AG09309 (cell line): ENCODE data around the gene FYN.

Experiments used
- DNase-seq: peaks from one replicate; pipeline ENCODE4 v3.0.0-alpha.2; 2010; ENCODE audit warnings: low read depth
- H3K4me3 ChIP-seq: 2 replicates; pipeline ENCODE4 v1.5.1; 2011; ENCODE audit warnings: mild to moderate bottlenecking, low read depth, low read length, moderate library complexity; ENCODE audit not compliant: control insufficient read depth
- TF ChIP-seq, protein P1 (sequence below): IDR thresholded peaks from 2 replicates; pipeline ENCODE4 v1.5.1; 2011; ENCODE audit warnings: mild to moderate bottlenecking, low read depth, low read length, inconsistent platforms; ENCODE audit not compliant: insufficient read depth, control insufficient read depth; ENCODE audit errors: missing control alignments

FYN gene

GRCh38 chr6:111865049-111865585 is 8.1 kb downstream of the FYN start:
- no peak for DNase-seq
- H3K4me3 ChIP-seq, result no peak overlapping the region
- TF ChIP-seq, protein P1, sequence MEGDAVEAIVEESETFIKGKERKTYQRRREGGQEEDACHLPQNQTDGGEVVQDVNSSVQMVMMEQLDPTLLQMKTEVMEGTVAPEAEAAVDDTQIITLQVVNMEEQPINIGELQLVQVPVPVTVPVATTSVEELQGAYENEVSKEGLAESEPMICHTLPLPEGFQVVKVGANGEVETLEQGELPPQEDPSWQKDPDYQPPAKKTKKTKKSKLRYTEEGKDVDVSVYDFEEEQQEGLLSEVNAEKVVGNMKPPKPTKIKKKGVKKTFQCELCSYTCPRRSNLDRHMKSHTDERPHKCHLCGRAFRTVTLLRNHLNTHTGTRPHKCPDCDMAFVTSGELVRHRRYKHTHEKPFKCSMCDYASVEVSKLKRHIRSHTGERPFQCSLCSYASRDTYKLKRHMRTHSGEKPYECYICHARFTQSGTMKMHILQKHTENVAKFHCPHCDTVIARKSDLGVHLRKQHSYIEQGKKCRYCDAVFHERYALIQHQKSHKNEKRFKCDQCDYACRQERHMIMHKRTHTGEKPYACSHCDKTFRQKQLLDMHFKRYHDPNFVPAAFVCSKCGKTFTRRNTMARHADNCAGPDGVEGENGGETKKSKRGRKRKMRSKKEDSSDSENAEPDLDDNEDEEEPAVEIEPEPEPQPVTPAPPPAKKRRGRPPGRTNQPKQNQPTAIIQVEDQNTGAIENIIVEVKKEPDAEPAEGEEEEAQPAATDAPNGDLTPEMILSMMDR, result no peak

- TF ChIP-seq, protein P1, result no peak
- no peak for DNase-seq
- no peak overlapping the region for H3K4me3 ChIP-seq
Measured at GRCh38 chr6:111864138-111865048, 8.9 kb downstream of the FYN start.

DNA sequence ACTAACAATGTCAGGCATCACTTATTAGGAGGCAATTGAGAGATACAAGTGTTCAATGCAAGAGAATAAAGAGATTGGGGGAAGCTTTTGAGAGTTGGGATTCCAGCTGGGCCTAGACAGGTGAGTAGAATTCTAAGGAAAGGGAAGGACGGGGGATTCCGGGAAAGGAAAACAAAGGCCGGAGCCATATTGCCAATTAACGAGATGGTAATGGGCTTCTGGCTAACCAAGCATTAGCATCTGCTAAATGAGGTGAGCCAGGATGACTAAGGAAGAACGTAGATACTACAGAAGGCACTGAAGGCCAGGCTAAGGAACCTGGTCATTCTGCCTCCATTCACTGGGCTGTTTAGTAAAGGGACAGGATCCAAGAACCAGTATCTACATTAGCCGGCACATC is 10.5 kb downstream of the FYN start:
- H3K4me3 ChIP-seq, result no peak overlapping the region
- no peak for DNase-seq
- TF ChIP-seq, protein P1, result no peak

DNA sequence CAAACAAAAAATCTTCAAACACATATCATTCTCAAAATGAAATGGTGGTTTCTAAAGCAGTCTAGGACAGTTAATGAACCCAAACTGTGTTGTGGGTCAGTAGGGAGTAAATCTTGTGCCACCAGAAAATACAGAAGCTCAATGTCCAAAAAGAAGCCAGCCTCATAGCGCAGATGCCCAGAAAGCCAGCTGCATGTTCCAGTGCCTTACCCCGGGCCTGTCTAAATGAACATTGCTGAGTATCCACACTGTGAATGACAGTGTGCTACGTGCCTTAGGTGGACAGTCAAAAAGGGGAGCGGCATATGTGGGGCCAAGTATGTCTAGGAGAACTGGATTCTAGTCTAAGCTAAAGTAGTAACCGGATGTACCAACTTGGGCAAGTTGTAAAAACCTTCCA is 10.9 kb downstream of the FYN start:
- DNase-seq, result no peak
- no peak overlapping the region for H3K4me3 ChIP-seq
- TF ChIP-seq, protein P1, result no peak

DNA sequence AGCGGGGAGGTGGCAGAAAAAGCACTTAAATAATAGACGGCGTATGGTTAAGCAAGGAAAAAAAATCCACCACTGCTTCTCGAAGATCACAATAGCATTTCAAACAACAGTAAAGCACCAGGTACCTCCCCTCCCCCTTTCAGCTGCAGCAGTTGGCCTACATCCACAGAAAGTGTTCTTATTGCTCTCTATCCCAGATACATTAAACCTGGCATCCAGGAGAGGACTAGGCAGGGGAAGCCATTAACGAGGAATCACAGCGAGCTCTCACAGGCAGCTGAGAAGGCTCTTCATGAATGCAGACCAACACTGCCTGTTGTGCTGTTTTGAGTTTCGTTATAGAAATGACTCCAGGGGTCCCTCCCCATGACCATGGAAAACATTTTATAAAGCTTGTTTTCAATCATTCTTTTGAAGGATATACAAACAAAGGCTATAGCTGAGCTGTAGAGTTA is 11.8 kb downstream of the FYN start:
- TF ChIP-seq, protein P1, result no peak
- H3K4me3 ChIP-seq, result no peak overlapping the region
- no peak for DNase-seq

DNA sequence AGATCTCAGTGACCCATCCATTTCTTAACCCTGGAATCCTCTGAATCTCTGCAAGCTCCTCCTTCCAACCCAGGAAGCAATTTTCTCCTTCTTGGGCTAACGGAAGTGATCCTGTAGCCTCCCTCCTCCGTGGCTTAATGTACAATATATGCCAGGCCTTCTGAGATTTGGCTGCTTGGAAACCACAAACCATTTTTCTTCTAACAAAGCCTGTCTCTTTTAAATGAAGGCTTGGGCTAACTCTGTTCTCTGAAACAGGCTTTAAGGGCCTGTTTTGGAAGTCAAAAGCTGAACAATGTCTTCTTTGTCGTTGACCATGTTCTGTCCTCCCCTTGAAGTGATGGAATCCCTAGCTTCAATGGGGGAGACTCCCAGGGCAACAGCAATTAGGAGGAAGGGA is 14.9 kb downstream of the FYN start:
- no peak overlapping the region for H3K4me3 ChIP-seq
- TF ChIP-seq, protein P1, result no peak
- no peak for DNase-seq
